Stimulated activated CD8-positive, alpha-beta memory T cell treated with anti-CD3 and anti-CD28 coated beads, Interleukin-4, amount 100 ng/mL, for 24 hours (primary cell): ENCODE data around the gene PLEKHG4.

ENCODE experiments used
- DNase-seq: peaks from one replicate; pipeline ENCODE4 v3.0.0-alpha.2; 2020; ENCODE audit warnings: low read depth

PLEKHG4 gene

GRCh38 chr16:67265834-67266233 lies 13.5 kb upstream of the PLEKHG4 start:
- DNase-seq, result no peak

- DNase-seq, result no peak
Observed at GRCh38 chr16:67268136-67268579, 11.2 kb upstream of the PLEKHG4 start.

- DNase-seq, result no peak
Observed at GRCh38 chr16:67269766-67270165, 9.6 kb upstream of the PLEKHG4 start.

GRCh38 chr16:67270931-67271338 lies 8.4 kb upstream of the PLEKHG4 start:
- no peak for DNase-seq

GRCh38 chr16:67271446-67271845 lies 7.9 kb upstream of the PLEKHG4 start:
- DNase-seq, result no peak

- no peak for DNase-seq
Observed at GRCh38 chr16:67275321-67275720, 4.0 kb upstream of the PLEKHG4 start.

GRCh38 chr16:67277294-67277998 lies 1.9 kb upstream of the PLEKHG4 start:
- no peak for DNase-seq

GRCh38 chr16:67277999-67278772 lies 1.1 kb upstream of the PLEKHG4 start:
- DNase-seq, result no peak

GRCh38 chr16:67278773-67279295 lies 498 bp upstream of the PLEKHG4 start:
- no peak for DNase-seq

GRCh38 chr16:67280090-67281015 lies 1.0 kb downstream of the PLEKHG4 start:
- DNase-seq, result no peak

GRCh38 chr16:67281536-67282446 lies 2.5 kb downstream of the PLEKHG4 start:
- DNase-seq, result no peak

- no peak for DNase-seq
Observed at GRCh38 chr16:67282447-67282805, 3.1 kb downstream of the PLEKHG4 start.

GRCh38 chr16:67283039-67283825 lies 3.9 kb downstream of the PLEKHG4 start:
- DNase-seq, result no peak

- no peak for DNase-seq
Observed at GRCh38 chr16:67283826-67284555, 4.7 kb downstream of the PLEKHG4 start.

GRCh38 chr16:67284699-67285646 lies 5.6 kb downstream of the PLEKHG4 start:
- no peak for DNase-seq

- no peak for DNase-seq
Observed at GRCh38 chr16:67286441-67287235, 7.3 kb downstream of the PLEKHG4 start.

- DNase-seq, result no peak
Observed at GRCh38 chr16:67287960-67288359, 8.6 kb downstream of the PLEKHG4 start.

GRCh38 chr16:67291461-67291860 lies 12.1 kb downstream of the PLEKHG4 start:
- no peak for DNase-seq
